H1 (cell line): ENCODE measurements around the gene MCUB. TPM values are rescaled to one million over a fixed set of nuclear protein-coding genes. Genes with fewer than 3 reads are reported as not detected.

Experiments used
- CTCF ChIA-PET: fragments of 300-600 bp; sonication (Branson Sonifier 250); formaldehyde crosslinking; loops from one replicate; lab custom pipeline; 2021; ENCODE audit not compliant: partially characterized antibody; lab: Charles Lee
- POLR2A ChIA-PET: fragments of 300-600 bp; sonication (Branson Sonifier 250); formaldehyde crosslinking; loops from one replicate; lab custom pipeline; 2021; ENCODE audit warnings: inconsistent platforms; ENCODE audit not compliant: partially characterized antibody; lab: Charles Lee
- DNase-seq, 2 experiments: peaks; one replicate each; pipeline versions ENCODE4 v3.0.0 to v3.0.0-alpha.2; 2010 to 2022; ENCODE audit warnings: low spot score in 2 of 2, low read depth in 1 of 2, mixed read lengths in 1 of 2
- FAIRE-seq: peaks from 2 replicates; lab custom pipeline; 2011; peaks lifted over from hg19 to GRCh38; lab: Jason Lieb, UNC
- H2AFZ ChIP-seq: 2 replicates; pipeline ENCODE4 v1.8.1; 2012; ENCODE audit warnings: low read length, inconsistent platforms
- H2AK5ac ChIP-seq: 2 replicates; pipeline ENCODE4 v1.6.1; 2013; ENCODE audit warnings: low read depth, low read length
- H2BK120ac ChIP-seq: replicated peaks from 2 replicates; pipeline ENCODE3; 2013; ENCODE audit warnings: low read depth, low read length, inconsistent platforms
- H2BK12ac ChIP-seq: 2 replicates; pipeline ENCODE4 v1.6.1; 2013; ENCODE audit warnings: low read depth, low read length
- H2BK15ac ChIP-seq: 2 replicates; pipeline ENCODE4 v1.6.1; 2013; ENCODE audit warnings: low read length
- H2BK20ac ChIP-seq: 2 replicates; pipeline ENCODE4 v1.6.1; 2013; ENCODE audit warnings: low read length
- H2BK5ac ChIP-seq: 2 replicates; pipeline ENCODE4 v1.6.1; 2013; ENCODE audit warnings: low read depth, low read length
- H3K14ac ChIP-seq: 2 replicates; pipeline ENCODE4 v1.6.1; 2013; ENCODE audit warnings: inconsistent platforms; ENCODE audit not compliant: insufficient read length
- H3K18ac ChIP-seq: 2 replicates; pipeline ENCODE4 v1.6.1; 2013; ENCODE audit warnings: low read length; ENCODE audit errors: extremely low read depth
- H3K23ac ChIP-seq: 2 replicates; pipeline ENCODE4 v1.6.1; 2013; ENCODE audit warnings: inconsistent platforms; ENCODE audit not compliant: insufficient read length
- H3K23me2 ChIP-seq: 2 replicates; pipeline ENCODE4 v1.6.1; 2013; ENCODE audit warnings: low read depth, low read length
- H3K27ac ChIP-seq: 2 replicates; pipeline ENCODE4 v1.6.1; 2011; ENCODE audit warnings: low read depth, low read length, inconsistent platforms
- H3K27me3 ChIP-seq, 4 experiments: replicated peaks in 1 of 4; 1 replicate in 1 of 4; 2 replicates in 3 of 4; pipeline versions ENCODE4 v1.6.1 to v1.8.1; 2011 to 2013; ENCODE audit warnings: low read length in 3 of 4, mild to moderate bottlenecking in 3 of 4, inconsistent platforms in 2 of 4, mixed read lengths in 2 of 4, moderate library complexity in 1 of 4; ENCODE audit not compliant: control insufficient read depth in 3 of 4, insufficient read depth in 3 of 4; ENCODE audit errors: extremely low read depth in 1 of 4
- H3K36me3 ChIP-seq, 4 experiments: 2 replicates each; pipeline versions ENCODE4 v1.6.1 to v1.8.1; 2011 to 2013; ENCODE audit warnings: mild to moderate bottlenecking in 4 of 4, low read length in 3 of 4, moderate library complexity in 2 of 4, control low read depth in 1 of 4, inconsistent platforms in 1 of 4; ENCODE audit not compliant: insufficient read depth in 4 of 4, control insufficient read depth in 2 of 4
- H3K4ac ChIP-seq: replicated peaks from 2 replicates; pipeline ENCODE3; 2013; ENCODE audit warnings: low read length, low read depth, mixed read lengths, inconsistent platforms; ENCODE audit not compliant: insufficient read length
- H3K4me1 ChIP-seq, 4 experiments: replicated peaks in 1 of 4; 1 replicate in 1 of 4; 2 replicates in 3 of 4; pipeline versions ENCODE4 v1.6.1 to v1.8.1; 2011 to 2013; ENCODE audit warnings: low read length in 3 of 4, inconsistent platforms in 2 of 4, mixed read lengths in 1 of 4; ENCODE audit not compliant: insufficient read depth in 4 of 4, control insufficient read depth in 3 of 4
- H3K4me2 ChIP-seq, 2 experiments: 2 replicates each; pipeline versions ENCODE4 v1.6.1 to v1.8.1; 2011 to 2013; ENCODE audit warnings: low read depth in 2 of 2, low read length in 2 of 2, control low read depth in 1 of 2, inconsistent platforms in 1 of 2, mild to moderate bottlenecking in 1 of 2; ENCODE audit not compliant: insufficient read depth in 1 of 2
- H3K4me3 ChIP-seq, 4 experiments: fragments of 200-600, 300-600 bp in 1 of 4; sonication (generic), shearing (Covaris generic), sonication (Bioruptor Twin) in 1 of 4; 2 replicates each; pipeline versions ENCODE4 v1.5.1 to v1.8.1; 2011 to 2016; ENCODE audit warnings: low read length in 4 of 4, low read depth in 3 of 4, control low read depth in 2 of 4, inconsistent platforms in 2 of 4, mild to moderate bottlenecking in 2 of 4, mixed read lengths in 1 of 4, moderate library complexity in 1 of 4; ENCODE audit not compliant: insufficient read depth in 2 of 4; ENCODE audit errors: extremely low read depth in 1 of 4
- H3K56ac ChIP-seq: replicated peaks from 2 replicates; pipeline ENCODE3; 2013; ENCODE audit warnings: low read depth, mild to moderate bottlenecking, mixed read lengths, low read length, inconsistent platforms; ENCODE audit not compliant: insufficient read length
- H3K79me1 ChIP-seq: 2 replicates; pipeline ENCODE4 v1.6.1; 2013; ENCODE audit warnings: low read depth, low read length, control low read depth
- H3K79me2 ChIP-seq, 2 experiments: 2 replicates each; pipeline versions ENCODE4 v1.6.1 to v1.8.1; 2012 to 2013; ENCODE audit warnings: low read length in 2 of 2, mild to moderate bottlenecking in 2 of 2, inconsistent platforms in 1 of 2; ENCODE audit not compliant: insufficient read depth in 2 of 2, control insufficient read depth in 1 of 2
- H3K9ac ChIP-seq, 4 experiments: replicated peaks in 1 of 4; 1 replicate in 1 of 4; 2 replicates in 3 of 4; pipeline versions ENCODE4 v1.6.1 to v1.8.1; 2011 to 2013; ENCODE audit warnings: low read depth in 3 of 4, low read length in 3 of 4, control low read depth in 2 of 4, mild to moderate bottlenecking in 2 of 4, moderate library complexity in 2 of 4, inconsistent platforms in 1 of 4; ENCODE audit errors: extremely low read depth in 1 of 4
- H3K9me3 ChIP-seq, 2 experiments: 2 replicates each; pipeline versions ENCODE4 v1.6.1 to v1.8.1; 2012 to 2013; ENCODE audit warnings: mild to moderate bottlenecking in 2 of 2, moderate library complexity in 2 of 2, control low read depth in 1 of 2, inconsistent platforms in 1 of 2, low read depth in 1 of 2, low read length in 1 of 2, mixed read lengths in 1 of 2; ENCODE audit not compliant: insufficient read depth in 2 of 2
- H4K20me1 ChIP-seq, 2 experiments: replicated peaks in 1 of 2; 2 replicates each; pipeline versions ENCODE3 to v1.8.1; 2011 to 2013; ENCODE audit warnings: inconsistent platforms in 2 of 2, low read length in 2 of 2, mild to moderate bottlenecking in 1 of 2; ENCODE audit not compliant: insufficient read depth in 2 of 2, control insufficient read depth in 1 of 2
- H4K5ac ChIP-seq: 2 replicates; pipeline ENCODE4 v1.6.1; 2013; ENCODE audit warnings: low read length, low read depth, mixed read lengths, inconsistent platforms; ENCODE audit not compliant: insufficient read length
- H4K8ac ChIP-seq: 2 replicates; pipeline ENCODE4 v1.8.0; 2013; ENCODE audit warnings: mild to moderate bottlenecking, moderate library complexity, low read length, inconsistent platforms; ENCODE audit not compliant: insufficient read depth; ENCODE audit errors: extremely low read depth
- H4K91ac ChIP-seq: replicated peaks from 2 replicates; pipeline ENCODE3; 2013; ENCODE audit warnings: low read length, mixed read lengths, inconsistent platforms; ENCODE audit not compliant: insufficient read length
- ASH2L ChIP-seq: fragments of 200-600, 300-600 bp; sonication (generic); IDR thresholded peaks from one replicate; pipeline ENCODE4 v1.7.1; 2017; ENCODE audit warnings: low read length
- ATF2 ChIP-seq: IDR thresholded peaks from 2 replicates; pipeline ENCODE4 v1.6.1; 2012; ENCODE audit warnings: low read length, inconsistent platforms
- CBX5 ChIP-seq: fragments of 300-800, 300-1000 bp; sonication (generic); IDR thresholded peaks from 2 replicates; pipeline ENCODE4 v1.7.1; 2016; ENCODE audit warnings: antibody characterized with exemption, low read length, low read depth
- CHD2 ChIP-seq: IDR thresholded peaks from 2 replicates; pipeline ENCODE4 v1.6.1; 2012; ENCODE audit warnings: low read length, improper control_type of control experiment
- EGR1 ChIP-seq: IDR thresholded peaks from 2 replicates; pipeline ENCODE4 v1.6.1; 2011; ENCODE audit warnings: low read depth, low read length, borderline replicate concordance
- EP300 ChIP-seq, 2 experiments: IDR thresholded peaks; 1 replicate in 1 of 2; 2 replicates in 1 of 2; pipeline ENCODE4 v1.6.1; 2011 to 2012; ENCODE audit warnings: low read depth in 2 of 2, low read length in 2 of 2, mild to moderate bottlenecking in 2 of 2, borderline replicate concordance in 1 of 2, inconsistent platforms in 1 of 2, moderate library complexity in 1 of 2
- HDAC2 ChIP-seq, 2 experiments: fragments of 300-600 bp in 1 of 2; sonication (generic) in 1 of 2; IDR thresholded peaks; 2 replicates each; pipeline ENCODE4 v1.6.1; 2011 to 2012; ENCODE audit warnings: low read depth in 2 of 2, low read length in 2 of 2, mild to moderate bottlenecking in 2 of 2, moderate library complexity in 2 of 2, borderline replicate concordance in 1 of 2, inconsistent platforms in 1 of 2
- KDM1A ChIP-seq: fragments of 200-600, 300-600 bp; sonication (generic); IDR thresholded peaks from 2 replicates; pipeline ENCODE4 v1.7.1; 2016; ENCODE audit warnings: mild to moderate bottlenecking, low read length, borderline replicate concordance
- MAX ChIP-seq: IDR thresholded peaks from 2 replicates; pipeline ENCODE4 v1.6.1; 2012; ENCODE audit warnings: inconsistent platforms
- SIRT6 ChIP-seq: IDR thresholded peaks from one replicate; pipeline ENCODE4 v1.7.1; 2012; ENCODE audit warnings: low read length, inconsistent platforms
- SUZ12 ChIP-seq: fragments of 200-600 bp; sonication (generic); IDR thresholded peaks from 2 replicates; pipeline ENCODE4 v1.6.1; 2012; ENCODE audit warnings: mild to moderate bottlenecking, inconsistent platforms, low read length, moderate library complexity, mixed read lengths
- TAF1 ChIP-seq: IDR thresholded peaks from 2 replicates; pipeline ENCODE4 v1.6.1; 2011; ENCODE audit warnings: mild to moderate bottlenecking, low read depth, low read length
- TEAD4 ChIP-seq: IDR thresholded peaks from 2 replicates; pipeline ENCODE4 v1.6.1; 2012; ENCODE audit warnings: low read depth, low read length, inconsistent platforms, mixed read lengths
- WGBS, 2 experiments: shearing (Covaris generic) in 1 of 2; methylation state at CpG; one replicate each; pipeline versions ENCODE4 v1.1.6 to v1.1.7; 2013 to 2015; ENCODE audit warnings: low lambda C conversion rate in 2 of 2, mixed read lengths in 2 of 2, inconsistent platforms in 1 of 2, low coverage in 1 of 2, missing lambda C conversion rate in 1 of 2; ENCODE audit not compliant: insufficient replicate concordance in 2 of 2, insufficient coverage in 1 of 2, insufficient read length in 1 of 2; ENCODE audit errors: extremely low coverage in 1 of 2, missing lambda C conversion rate in 1 of 2; 5-methylcytosine and 5-hydroxymethylcytosine counted together
- polyA plus RNA-seq, 7 experiments: library from polyadenylated mRNA; depleted of rRNA in 3 of 7; stranded (reverse) in 5 of 7; unstranded in 2 of 7; fragments of >200 nt in 5 of 7; fragments of 200-250 nt in 2 of 7; gene quantifications; 1 replicate in 5 of 7; 2 replicates in 1 of 7; 4 replicates in 1 of 7; pipeline versions ENCODE4 v1.2.1 to v1.2.3, GENCODE V29; 2011 to 2013; ENCODE audit warnings: missing spikeins in 2 of 7, mixed read lengths in 2 of 7
- total RNA-seq: library from RNA; stranded (reverse); fragmentation: NEBNext Ultra II Directional; extraction: Animal tissue kit (Norgen Biotek cat#: 25700); gene quantifications from 2 replicates; pipeline ENCODE4 v1.2.1, GENCODE V29; 2021

The MCUB gene
- total and polyA plus RNA-seq, 2 of the 8 experiments (the other 6 are each of a cell fraction or from before 2014, with no cell fraction given) = 15.2 to 19.4 TPM

GRCh38 chr4:109600431-109600830 is 40.4 kb downstream of the MCUB start:
- Histone ChIP-seq H3K9me3 (peaks cover 0 to 16% of the 10 kb centered on the region in 2 experiments; a peak in 2 of 4 replicates), H2BK15ac (no peak overlapping the region), H3K4me3 (no peak overlapping the region), H3K27me3 (no peaks in the 10 kb centered on the region), H3K36me3 (peaks cover 0 to 7% (median 0%) of the 10 kb centered on the region in 4 experiments; a peak in 1 of 8 replicates), H4K20me1 (no peaks in the 10 kb centered on the region), H3K4me1 (no peaks in the 10 kb centered on the region), H4K5ac (no peak overlapping the region), H2BK120ac (no peak overlapping the region), H3K4me2 (no peak overlapping the region), H4K8ac (no peak overlapping the region), H3K23me2 (no peaks in the 10 kb centered on the region), H2BK20ac (no peak overlapping the region), H3K56ac (no peak overlapping the region), H3K4ac (no peak overlapping the region), H2BK5ac (no peak overlapping the region), H2AFZ (no peak overlapping the region), H2AK5ac (no peak overlapping the region), H3K27ac (no peak overlapping the region), H4K91ac (no peak overlapping the region), H2BK12ac (no peak overlapping the region), H3K79me1 (no peaks in the 10 kb centered on the region), H3K23ac (no peak overlapping the region), H3K9ac (no peak overlapping the region), H3K14ac (no peak overlapping the region), H3K79me2 (no peaks in the 10 kb centered on the region), H3K18ac (no peak overlapping the region)
- DNase-seq = no peak
- WGBS, 2 experiments = 91% methylated on average over 3 of the region's 3 CpGs; no CpG with 5 or more reads in 1 of the 2 experiments
- POLR2A ChIA-PET = no interaction called here
- CTCF ChIA-PET = interaction anchor here (0.6 kb wide), 1 partner anchor 689 kb away, joined by 3 read pairs; no protein-coding TSS in a partner anchor
- no peak for FAIRE-seq
- TF ChIP-seq TAF1 = no peak
- no peak for TF ChIP-seq CBX5
- TF ChIP-seq ASH2L = no peak
- TF ChIP-seq HDAC2 (IDR thresholded peaks at IDR 0.05; ENCODE audit: borderline replicate concordance in 1 of 2, low read depth in 2 of 2, low read length in 2 of 2) = no peak
- TF ChIP-seq SIRT6 = no peak
- no peak for TF ChIP-seq ATF2
- TF ChIP-seq MAX = no peak
- no peak for TF ChIP-seq EP300 (IDR thresholded peaks at IDR 0.05; ENCODE audit: borderline replicate concordance in 1 of 2, low read depth in 2 of 2, low read length in 2 of 2)
- TF ChIP-seq TEAD4 = no peak
- no peak for TF ChIP-seq KDM1A
- TF ChIP-seq SUZ12 = no peak
- TF ChIP-seq EGR1 = no peak
- TF ChIP-seq CHD2 = no peak
